Loucy (cell line): Measurements from ENCODE around the gene DBNL.

Experiments
- H2AFZ ChIP-seq: fragments of 200-600 bp; sonication (generic); 2 replicates; pipeline ENCODE4 v1.6.0; 2016; ENCODE audit warnings: antibody characterized with exemption, mild to moderate bottlenecking, low read length, moderate library complexity
- H3F3A ChIP-seq: fragments of 200-600 bp; 2 replicates; pipeline ENCODE4 v1.6.0; 2016; ENCODE audit warnings: antibody characterized with exemption, low read depth, mild to moderate bottlenecking
- H3K27me3 ChIP-seq: fragments of 200-600 bp; sonication (generic); 2 replicates; pipeline ENCODE4 v1.6.1; 2014; ENCODE audit warnings: low read length, mild to moderate bottlenecking; ENCODE audit not compliant: insufficient read depth, poor library complexity, severe bottlenecking
- H3K36me3 ChIP-seq: fragments of 200-600 bp; sonication (generic); 2 replicates; pipeline ENCODE4 v1.6.1; 2016; ENCODE audit warnings: low read length; ENCODE audit not compliant: insufficient read depth
- H3K4me1 ChIP-seq: fragments of 200-600 bp; sonication (generic); 2 replicates; pipeline ENCODE4 v1.5.1; 2014; ENCODE audit warnings: low read length, mild to moderate bottlenecking; ENCODE audit not compliant: insufficient read depth, poor library complexity, severe bottlenecking
- H3K4me2 ChIP-seq: fragments of 200-600 bp; sonication (generic); 2 replicates; pipeline ENCODE4 v1.6.0; 2014; ENCODE audit warnings: antibody characterized with exemption, low read length, low read depth, mild to moderate bottlenecking; ENCODE audit not compliant: poor library complexity, severe bottlenecking
- H3K4me3 ChIP-seq: fragments of 200-600 bp; sonication (generic); 2 replicates; pipeline ENCODE4 v1.5.1; 2014; ENCODE audit warnings: low read length, mild to moderate bottlenecking, mixed read lengths; ENCODE audit not compliant: poor library complexity, severe bottlenecking
- H3K79me2 ChIP-seq: fragments of 200-600 bp; sonication (generic); 2 replicates; pipeline ENCODE4 v1.6.1; 2014; ENCODE audit warnings: low read length; ENCODE audit not compliant: insufficient read depth
- H3K9ac ChIP-seq: fragments of 200-600 bp; sonication (generic); 2 replicates; pipeline ENCODE4 v1.6.0; 2014; ENCODE audit warnings: mild to moderate bottlenecking, low read depth, low read length, moderate library complexity; ENCODE audit not compliant: poor library complexity, severe bottlenecking
- H3K9me2 ChIP-seq: fragments of 200-600 bp; sonication (generic); replicated peaks from 2 replicates; pipeline ENCODE4 v1.6.1; 2016; ENCODE audit warnings: low read depth, low read length, mixed read lengths
- H3K9me3 ChIP-seq: fragments of 200-600 bp; sonication (generic); 2 replicates; pipeline ENCODE4 v1.6.1; 2014; ENCODE audit warnings: mild to moderate bottlenecking, antibody characterized with exemption, low read length, low read depth; ENCODE audit not compliant: insufficient read depth
- H4K20me1 ChIP-seq: fragments of 200-600 bp; sonication (generic); 2 replicates; pipeline ENCODE4 v1.6.0; 2014; ENCODE audit warnings: antibody characterized with exemption, low read length, mild to moderate bottlenecking; ENCODE audit not compliant: insufficient read depth, poor library complexity, severe bottlenecking
- EZH2phosphoT487 ChIP-seq: fragments of 200-600 bp; IDR thresholded peaks from 2 replicates; pipeline ENCODE4 v1.6.1; 2018; ENCODE audit warnings: antibody characterized with exemption, mild to moderate bottlenecking, moderate library complexity, borderline replicate concordance
- TF ChIP-seq, protein P1 (sequence below): fragments of 200-600 bp; sonication (generic); conservative IDR thresholded peaks from 2 replicates; pipeline ENCODE4 v1.5.1; 2014; ENCODE audit warnings: mild to moderate bottlenecking, antibody characterized with exemption, low read length

DBNL gene

GRCh38 chr7:44062180-44062902, 17.8 kb downstream of the DBNL start:
- H3K4me1 ChIP-seq: peaks cover 11% of the 10 kb centered on the region
- H3K4me3 ChIP-seq: no peak overlapping the region
- H3K9me3 ChIP-seq: no peaks in the 10 kb centered on the region
- H3F3A ChIP-seq: no peaks in the 10 kb centered on the region
- H2AFZ ChIP-seq: no peak overlapping the region
- H4K20me1 ChIP-seq: no peaks in the 10 kb centered on the region
- no peak for TF ChIP-seq EZH2phosphoT487
- TF ChIP-seq, protein P1, sequence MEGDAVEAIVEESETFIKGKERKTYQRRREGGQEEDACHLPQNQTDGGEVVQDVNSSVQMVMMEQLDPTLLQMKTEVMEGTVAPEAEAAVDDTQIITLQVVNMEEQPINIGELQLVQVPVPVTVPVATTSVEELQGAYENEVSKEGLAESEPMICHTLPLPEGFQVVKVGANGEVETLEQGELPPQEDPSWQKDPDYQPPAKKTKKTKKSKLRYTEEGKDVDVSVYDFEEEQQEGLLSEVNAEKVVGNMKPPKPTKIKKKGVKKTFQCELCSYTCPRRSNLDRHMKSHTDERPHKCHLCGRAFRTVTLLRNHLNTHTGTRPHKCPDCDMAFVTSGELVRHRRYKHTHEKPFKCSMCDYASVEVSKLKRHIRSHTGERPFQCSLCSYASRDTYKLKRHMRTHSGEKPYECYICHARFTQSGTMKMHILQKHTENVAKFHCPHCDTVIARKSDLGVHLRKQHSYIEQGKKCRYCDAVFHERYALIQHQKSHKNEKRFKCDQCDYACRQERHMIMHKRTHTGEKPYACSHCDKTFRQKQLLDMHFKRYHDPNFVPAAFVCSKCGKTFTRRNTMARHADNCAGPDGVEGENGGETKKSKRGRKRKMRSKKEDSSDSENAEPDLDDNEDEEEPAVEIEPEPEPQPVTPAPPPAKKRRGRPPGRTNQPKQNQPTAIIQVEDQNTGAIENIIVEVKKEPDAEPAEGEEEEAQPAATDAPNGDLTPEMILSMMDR: no peak
- no peaks in the 10 kb centered on the region for H3K9me2 ChIP-seq
- peaks cover 47% of the 10 kb centered on the region; the same call in 1 of the 2 replicates for H3K36me3 ChIP-seq
- H3K4me2 ChIP-seq: no peak overlapping the region
- no peak overlapping the region for H3K9ac ChIP-seq
- H3K27me3 ChIP-seq: no peaks in the 10 kb centered on the region
- H3K79me2 ChIP-seq: no peaks in the 10 kb centered on the region

DNA sequence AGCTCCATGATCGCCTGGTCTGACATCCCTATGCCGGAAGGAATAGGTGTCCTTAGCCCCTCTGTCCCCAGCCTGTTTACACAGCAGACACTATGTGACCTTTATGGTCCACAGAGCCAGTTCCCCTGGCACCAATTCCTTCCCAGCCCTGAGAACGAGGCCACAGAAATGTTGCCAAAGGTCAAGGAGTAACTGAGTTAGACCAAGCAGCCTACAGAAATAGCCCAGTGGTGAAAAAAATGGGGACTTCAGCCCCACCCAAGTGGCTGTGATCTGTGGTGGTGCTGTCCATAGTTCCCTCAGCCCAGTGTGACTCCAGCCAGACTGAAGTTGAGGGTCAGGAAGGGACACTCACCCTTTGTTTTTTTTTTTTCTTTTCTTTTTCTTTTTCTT, 18.4 kb downstream of the DBNL start:
- H3K36me3 ChIP-seq: peaks cover 41% of the 10 kb centered on the region; the same call in 1 of the 2 replicates
- H3K4me1 ChIP-seq: peaks cover 11% of the 10 kb centered on the region
- no peak overlapping the region for H3K4me2 ChIP-seq

DNA sequence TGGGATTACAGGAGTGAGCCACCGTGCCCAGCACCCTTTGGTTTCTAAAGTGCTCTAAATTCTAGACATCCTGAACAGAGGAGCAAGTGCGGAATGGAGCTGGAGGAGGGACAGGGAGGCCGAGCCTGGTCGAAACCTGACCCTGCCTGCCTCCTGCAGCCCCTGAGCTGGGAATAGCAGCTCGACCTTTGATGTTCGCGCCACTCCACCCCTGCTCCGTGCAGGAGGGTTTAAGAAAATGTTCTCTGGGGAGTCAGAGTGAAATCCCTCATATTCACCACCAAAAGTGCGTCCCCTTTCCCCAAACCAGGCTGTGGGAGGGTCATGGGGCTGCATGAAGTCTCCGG, 19.0 kb downstream of the DBNL start:
- Histone ChIP-seq H4K20me1 (no peaks in the 10 kb centered on the region), H3K4me3 (no peak overlapping the region), H3K9me2 (no peaks in the 10 kb centered on the region), H3K4me1 (peaks cover 11% of the 10 kb centered on the region), H3K36me3 (peaks cover 35% of the 10 kb centered on the region; the same call in 1 of the 2 replicates), H3K4me2 (no peak overlapping the region), H3K27me3 (no peaks in the 10 kb centered on the region), H3K9me3 (no peaks in the 10 kb centered on the region), H3K9ac (no peak overlapping the region), H3K79me2 (no peaks in the 10 kb centered on the region), H2AFZ (no peak overlapping the region), H3F3A (no peaks in the 10 kb centered on the region)
- TF ChIP-seq, protein P1: no peak
- TF ChIP-seq EZH2phosphoT487: no peak

More for the DNA sequence above, 18.4 kb downstream of the DBNL start:
- TF ChIP-seq, protein P1: no peak
- no peak for TF ChIP-seq EZH2phosphoT487
- H3K9ac ChIP-seq: no peak overlapping the region
- no peaks in the 10 kb centered on the region for H4K20me1 ChIP-seq
- H2AFZ ChIP-seq: no peak overlapping the region
- H3K27me3 ChIP-seq: no peaks in the 10 kb centered on the region
- H3K9me3 ChIP-seq: no peaks in the 10 kb centered on the region
- no peaks in the 10 kb centered on the region for H3K79me2 ChIP-seq
- H3K4me3 ChIP-seq: no peak overlapping the region
- no peaks in the 10 kb centered on the region for H3F3A ChIP-seq
- no peaks in the 10 kb centered on the region for H3K9me2 ChIP-seq
